GM21360 (cell line): ENCODE results near the gene LHX8.

Source experiments
- ATAC-seq: cut with Tn5 transposase; IDR thresholded peaks from one replicate; pipeline ENCODE4 v1.9.1; 2021; ENCODE audit warnings: mild to moderate bottlenecking, moderate library complexity; ENCODE audit not compliant: unreplicated experiment

LHX8 gene

GRCh38 chr1:75203415-75204277 lies 69.5 kb downstream of the LHX8 start:
- peak; percentile 94 for ATAC-seq

GRCh38 chr1:75208862-75209261 lies 74.7 kb downstream of the LHX8 start:
- ATAC-seq = no peak
